HK-2 (cell line): ENCODE results near the gene KCNJ10.
"Not testable (repeated sequence)": the region's sequence is repeated elsewhere in the genome, so short reads cannot be mapped to it uniquely, and the experiment has no call there.

Experiments used
- DNase-seq: peaks from one replicate; pipeline ENCODE4 v3.0.0-alpha.2; 2018; ENCODE audit not compliant: unreplicated experiment

Gene KCNJ10

DNA sequence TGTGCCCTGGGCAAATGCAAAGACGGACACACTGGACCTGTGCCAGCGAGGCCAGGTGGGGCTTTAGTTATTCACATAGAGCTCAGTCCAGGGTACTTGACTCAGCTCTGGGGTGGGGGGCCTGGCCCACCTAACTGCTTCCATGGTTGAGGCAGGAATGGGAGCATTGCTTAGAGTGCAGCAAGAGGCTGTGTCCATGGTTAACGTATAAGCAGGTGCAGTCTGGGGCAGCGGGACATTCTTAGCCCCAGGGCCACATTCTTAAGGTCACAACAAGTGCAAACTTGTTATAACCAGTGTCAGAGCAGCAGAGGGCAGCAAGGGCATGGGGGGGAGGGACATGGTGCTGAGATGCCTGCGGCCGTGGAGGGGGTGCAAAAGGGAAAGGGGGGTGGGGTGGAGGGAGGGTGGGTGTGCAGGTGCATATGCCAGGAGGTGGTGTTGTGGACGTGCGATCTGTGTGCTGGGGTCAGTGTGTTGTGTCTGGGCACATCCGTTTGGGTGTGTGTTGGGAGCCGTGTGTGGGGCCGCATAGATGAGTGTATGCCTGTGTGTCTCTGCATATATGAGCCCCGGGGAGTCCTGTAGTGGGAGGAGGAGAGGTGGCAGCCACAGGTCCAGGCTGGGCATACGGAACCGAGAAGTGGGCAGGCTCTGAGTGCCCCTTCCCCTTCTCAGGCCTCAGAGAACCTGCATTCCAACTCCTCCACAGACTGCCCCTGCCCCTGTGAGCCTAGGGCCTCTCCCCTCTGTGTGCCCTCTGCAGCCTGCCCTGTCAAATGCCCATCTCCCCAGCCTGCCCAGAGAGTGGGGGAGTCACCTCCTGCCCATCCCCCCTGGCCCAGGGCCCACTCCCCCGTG is 8.4 kb downstream of the KCNJ10 start:
- DNase-seq = no peak

DNA sequence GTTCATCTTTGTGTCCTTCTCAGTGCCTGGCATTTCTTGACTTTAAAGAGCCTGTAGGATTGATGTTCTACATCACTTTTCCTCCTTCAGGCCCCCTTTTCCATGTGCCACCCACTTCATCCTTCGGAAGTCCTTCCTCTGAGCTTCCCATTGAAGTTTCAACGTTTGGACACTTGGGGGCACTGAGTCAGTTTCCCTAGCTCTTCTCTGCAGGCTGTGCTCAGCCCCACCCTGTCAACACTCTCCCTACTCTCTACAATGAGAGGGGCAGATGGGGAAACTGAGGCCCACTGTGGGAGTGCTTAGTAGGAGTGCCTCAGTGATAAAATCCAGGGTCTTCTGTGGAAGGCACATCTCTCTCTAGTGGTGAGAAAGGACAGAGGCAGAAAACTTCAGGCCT is 11.9 kb downstream of the KCNJ10 start:
- no peak for DNase-seq

DNA sequence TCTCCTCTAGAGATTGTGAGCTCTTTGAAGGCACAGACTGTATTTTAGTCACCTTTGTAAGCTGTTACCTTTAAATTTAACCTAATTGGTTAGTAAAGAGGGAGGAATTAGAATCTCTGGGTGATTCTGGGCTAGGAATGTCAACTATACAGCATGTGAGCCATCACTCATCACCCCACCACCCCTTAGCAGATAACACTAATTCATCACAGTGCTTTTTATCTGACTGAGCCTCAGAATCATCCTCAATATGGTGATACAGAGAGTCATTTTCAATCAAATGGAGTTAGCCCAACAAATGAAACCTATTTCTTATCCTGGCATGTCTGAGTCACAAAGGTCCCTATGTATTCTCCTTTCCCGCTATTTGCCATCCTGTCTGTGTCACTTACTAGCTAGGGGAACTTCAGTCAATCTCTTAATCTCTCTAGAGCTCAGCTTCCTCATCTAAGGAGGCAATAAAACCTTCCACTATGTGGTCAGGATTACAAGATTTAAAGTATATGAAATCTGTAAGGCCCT is 13.3 kb downstream of the KCNJ10 start:
- no peak for DNase-seq

DNA sequence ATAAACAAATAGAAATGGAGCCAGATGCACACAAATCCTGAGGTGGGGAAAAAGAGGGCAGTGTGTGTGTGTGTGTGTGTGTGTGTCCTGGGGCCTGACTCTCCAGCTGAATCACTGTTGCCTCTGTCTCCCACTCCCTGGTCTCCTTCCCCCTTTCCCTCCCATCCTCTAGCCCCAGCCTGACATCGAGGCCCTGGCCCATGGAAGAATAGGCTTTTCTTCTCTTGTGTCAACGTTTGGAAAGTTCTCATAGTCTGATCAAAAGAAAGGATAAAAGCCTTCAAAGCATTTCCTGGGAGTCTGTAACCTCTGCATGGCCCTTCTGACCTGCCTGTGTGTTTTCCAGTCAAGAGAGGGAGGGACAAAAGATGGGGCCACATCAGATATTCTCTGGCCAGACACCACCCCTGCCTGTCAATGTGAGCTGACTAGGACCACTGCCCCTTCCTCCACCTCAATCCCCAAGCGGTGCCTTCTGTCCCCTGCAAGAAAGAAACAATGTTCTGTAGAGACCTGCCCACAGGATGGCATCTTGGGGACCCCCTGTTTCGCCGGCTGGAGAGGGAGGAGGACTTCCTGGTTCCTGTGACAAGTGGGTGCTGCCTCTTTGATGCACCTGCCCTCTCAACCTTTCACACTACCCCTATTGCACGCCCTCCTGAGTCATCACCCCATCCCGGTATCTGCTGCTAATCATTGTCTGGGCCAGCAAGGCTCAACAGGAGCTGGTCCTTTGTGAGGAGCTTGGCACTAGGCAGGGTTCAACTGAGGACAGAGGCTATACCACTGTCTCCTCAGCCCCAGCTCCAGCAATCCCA is 16.2 kb downstream of the KCNJ10 start:
- DNase-seq = no peak

DNA sequence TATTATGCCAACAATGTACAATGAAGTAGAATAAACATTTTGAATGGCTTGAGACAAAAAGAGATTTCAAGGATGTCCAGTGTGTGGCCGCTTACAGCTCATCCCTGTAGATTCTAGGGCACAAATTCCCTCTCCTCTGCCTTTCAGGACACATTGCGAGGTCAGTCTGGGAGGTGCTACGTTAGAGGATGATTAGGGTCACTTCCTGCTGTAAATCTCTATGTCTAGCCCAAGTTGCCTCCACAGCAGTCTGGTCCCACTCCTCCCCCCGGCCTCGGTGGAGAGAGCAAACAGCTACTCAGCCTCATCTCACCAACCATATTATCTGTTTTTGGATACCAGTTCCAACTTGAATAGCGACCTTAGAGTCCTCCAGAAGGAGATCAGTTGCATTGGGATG is 17.0 kb downstream of the KCNJ10 start:
- DNase-seq = no peak

DNA sequence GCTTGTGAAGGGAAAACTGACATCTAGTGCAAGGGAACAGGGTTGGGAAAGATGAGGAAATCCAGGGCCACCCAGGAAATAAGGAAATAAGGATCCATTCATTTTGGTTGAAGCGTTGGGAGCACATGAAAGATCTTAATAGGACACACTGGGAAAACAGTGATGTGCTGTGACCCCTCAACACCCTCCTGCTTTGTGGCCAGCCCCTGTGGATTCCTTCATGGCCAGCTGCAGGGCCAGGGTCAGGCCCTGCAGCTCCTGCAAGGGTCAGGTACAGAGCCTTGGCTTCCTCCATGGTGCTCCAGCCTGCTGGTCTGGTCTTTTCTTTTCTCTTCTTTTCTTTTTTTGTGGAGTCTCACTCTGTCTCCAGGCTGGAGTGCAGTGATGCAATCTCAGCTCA is 19.3 kb downstream of the KCNJ10 start:
- DNase-seq = no peak

DNA sequence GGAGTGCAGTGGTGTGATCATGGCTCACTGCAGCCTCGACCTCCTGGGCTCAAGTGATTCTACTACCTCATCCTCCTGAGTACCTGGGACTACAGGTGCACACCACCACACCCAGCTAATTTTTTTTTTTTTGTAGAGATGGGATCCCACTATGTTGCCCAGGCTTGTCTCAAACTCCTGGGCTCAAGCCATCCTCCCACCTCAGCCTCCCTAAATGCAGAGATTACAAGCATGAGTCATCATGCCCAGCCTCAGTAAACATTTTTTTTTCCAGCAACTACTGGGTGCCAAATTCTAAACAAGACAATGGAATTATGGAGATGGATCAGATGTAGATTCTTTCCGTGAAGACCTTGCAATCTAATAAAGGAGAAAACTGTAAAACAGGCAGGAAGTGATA is 19.8 kb downstream of the KCNJ10 start:
- not testable (repeated sequence) for DNase-seq

DNA sequence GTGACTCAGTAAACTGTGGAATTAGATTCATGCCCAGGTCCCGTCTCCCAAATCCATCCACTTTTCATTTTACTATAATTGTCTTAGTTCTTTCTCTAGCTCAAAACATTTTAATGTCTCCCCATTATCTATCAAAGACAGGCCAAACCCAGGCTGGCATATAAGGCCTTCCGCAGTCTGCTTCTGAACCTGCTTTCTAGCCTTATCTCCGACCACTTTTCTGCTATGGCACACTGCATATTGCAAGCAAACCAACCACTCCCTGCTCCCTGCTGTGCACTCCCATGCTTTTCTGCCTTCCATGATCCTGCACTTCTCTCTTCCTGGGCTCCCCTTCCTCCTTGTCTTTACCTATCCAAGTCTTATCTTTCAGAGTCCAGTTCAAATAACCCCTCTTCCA is 20.9 kb downstream of the KCNJ10 start:
- no peak for DNase-seq

DNA sequence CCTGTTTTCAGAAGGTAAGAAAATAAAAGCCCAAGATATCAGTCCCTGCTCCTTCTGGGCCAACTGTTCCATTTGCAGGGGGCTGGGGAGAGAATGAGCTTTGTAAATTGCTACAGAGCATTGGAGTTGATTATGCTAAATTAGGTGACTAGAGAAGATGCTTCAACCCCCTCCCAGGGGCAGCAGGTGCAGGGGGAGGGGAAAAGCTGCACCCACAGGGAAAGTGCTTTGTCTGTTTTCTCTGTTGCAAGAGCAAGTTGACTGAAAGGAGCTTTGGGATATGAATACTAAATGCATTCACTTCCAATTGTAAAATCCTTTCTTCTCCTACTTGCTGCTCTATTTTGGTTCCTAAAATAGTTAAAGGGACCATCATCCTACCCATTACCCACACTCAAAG is 21.6 kb downstream of the KCNJ10 start:
- no peak for DNase-seq

DNA sequence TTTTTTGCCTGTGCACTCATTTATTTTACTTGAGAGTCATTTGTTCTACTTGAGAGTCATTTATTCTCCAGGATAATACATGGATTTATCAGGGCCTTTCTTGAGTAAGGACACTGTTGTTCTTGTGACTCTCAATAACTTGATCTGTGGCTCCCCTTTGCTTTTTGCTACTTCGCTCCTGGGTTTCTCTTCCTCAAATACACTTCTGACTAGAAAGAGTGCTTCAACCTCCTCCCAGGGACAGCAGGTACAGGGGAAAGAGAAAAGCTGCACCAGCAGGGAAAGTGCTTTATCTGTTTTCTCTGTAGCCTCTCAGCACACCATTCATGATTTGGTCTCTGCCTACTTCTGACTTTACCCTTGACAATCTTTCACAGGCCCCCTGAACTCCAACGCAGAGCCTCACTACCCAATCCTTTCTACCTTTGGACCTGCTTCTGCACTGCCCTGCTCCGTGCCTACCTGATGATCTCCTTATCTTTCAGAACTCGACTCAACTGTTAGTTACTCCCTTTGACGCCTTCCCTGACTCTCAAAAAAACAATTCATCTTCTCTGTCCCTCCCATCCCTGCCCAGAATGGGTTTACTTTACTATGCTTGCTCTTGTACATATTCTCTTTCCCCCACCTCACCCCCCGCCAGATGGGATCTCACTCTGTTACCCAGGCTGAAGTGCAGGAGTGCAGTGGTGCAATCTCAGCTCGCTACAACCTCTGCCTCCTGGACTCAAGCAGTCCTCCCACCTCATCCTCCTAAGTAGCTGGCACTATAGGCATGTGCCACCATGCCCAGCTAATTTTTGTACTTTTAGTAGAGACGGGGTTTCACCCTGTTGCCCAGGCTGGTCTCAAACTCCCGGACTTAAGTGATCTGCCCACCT is 22.6 kb downstream of the KCNJ10 start:
- DNase-seq = no peak

DNA sequence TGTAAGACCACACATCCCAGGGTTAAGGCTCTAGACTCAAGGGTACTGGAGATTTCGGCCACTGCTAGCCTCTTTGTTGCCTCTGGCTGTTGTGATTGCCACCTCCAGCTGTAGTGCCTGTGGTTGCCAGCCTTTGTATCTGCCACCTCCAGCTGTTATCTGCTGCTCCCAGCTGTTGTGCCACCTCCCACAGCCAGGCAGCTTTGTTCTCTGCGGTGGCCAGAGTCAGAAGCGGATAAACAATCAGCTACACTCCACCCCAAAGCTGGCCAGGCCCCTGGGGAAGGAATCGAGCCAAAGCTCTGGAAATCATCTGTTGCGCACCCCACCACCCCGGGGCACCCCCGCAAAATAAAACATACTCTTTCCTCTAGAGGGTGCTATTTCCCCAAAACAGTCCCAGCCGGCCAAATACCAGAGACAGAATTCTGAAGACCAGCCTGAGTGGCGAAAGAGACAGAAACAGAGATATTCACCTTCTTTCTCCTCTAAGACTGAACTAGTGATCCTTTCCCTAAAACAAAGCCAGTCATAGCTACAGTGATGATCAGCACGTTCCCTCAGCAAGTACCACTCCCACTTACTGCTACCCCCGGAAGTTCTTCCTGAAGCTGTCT is 23.4 kb downstream of the KCNJ10 start:
- peak; percentile 17 for DNase-seq

DNA sequence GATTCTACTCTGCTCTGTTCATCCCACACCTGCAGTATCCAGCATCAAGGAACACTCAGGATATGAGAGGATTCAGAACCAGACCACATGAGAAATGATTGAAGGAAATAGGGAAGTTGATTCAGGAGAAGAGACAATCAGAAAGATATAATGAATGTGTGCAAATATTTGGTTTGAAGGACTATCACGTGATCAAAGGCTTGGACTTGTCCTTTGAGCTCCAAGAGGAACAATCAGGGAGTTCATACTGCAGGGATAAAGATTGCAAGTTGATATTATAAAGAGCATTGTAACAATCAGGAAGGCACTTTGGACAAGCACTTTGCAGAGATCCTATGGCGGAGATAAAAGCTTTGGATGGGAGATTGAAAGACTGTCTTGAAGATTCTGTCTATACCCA is 24.3 kb downstream of the KCNJ10 start:
- no peak for DNase-seq

DNA sequence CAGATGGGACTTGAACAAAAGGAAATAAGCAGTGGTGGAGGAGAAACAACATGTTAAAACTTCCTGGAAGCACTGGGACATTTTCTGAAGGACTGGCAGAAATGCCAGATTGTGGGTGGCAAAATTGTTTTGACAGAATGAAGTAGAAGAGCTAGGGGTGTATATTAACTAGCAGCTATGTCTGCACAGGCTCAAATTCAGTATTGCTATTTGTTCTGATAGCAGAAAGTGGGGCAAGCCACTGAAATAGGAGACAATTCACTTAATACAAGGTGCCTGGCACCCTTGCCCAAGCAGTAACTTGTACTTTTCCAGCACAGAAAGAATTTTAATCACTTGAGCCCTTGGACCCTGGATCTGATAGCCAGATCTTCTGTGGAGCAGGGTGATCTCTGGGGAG is 26.4 kb downstream of the KCNJ10 start:
- no peak for DNase-seq

DNA sequence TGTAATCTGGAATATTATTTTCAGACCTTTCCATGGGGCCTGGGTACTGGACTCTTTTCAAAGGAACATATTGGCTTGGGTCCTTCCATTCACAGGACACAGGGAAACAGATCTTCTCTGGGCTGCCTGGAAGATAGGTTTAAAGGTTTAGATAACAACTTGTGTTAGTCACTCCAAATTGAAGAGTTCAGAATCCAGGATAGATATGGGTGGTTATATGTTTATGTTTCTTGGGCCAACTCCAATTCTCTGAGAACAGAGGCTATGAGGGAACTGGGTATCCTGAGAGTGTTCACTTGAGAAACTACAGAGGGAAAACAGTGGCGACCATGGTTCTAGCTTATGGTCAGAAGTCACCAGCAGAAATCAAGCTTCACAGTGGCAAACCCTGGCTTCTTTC is 29.5 kb downstream of the KCNJ10 start:
- DNase-seq = no peak

DNA sequence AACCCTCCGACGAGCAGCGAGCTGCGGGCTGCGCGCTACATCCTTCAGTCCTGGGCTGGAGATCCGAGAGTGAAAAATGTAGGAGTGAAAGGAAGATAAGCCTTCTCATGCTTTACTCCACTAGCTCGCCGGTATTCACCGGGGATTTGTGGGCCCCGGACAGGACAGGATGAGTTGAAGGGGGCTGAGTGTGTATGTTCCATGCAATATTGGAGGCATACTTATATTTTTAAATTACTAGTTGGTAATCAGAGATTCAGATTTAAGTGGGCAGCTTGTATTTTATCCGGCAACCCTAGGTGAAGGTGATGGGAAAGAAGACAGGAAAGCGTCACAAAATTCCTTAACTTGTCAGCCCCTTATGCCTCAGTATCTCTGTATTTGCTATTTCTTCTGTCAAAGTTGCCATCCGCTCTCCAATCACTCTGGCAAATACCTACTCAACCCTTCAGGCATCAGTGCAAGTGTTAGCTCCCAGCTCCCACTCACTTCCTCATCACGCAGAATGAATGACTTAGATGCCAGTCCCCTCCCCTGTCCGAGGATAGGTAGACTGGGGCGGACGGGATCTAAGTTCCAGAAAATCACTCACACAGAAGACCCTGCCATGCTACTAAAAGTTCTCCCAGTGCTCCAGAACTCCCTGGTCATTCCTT is 37.7 kb downstream of the KCNJ10 start:
- DNase-seq = peak; percentile 14

DNA sequence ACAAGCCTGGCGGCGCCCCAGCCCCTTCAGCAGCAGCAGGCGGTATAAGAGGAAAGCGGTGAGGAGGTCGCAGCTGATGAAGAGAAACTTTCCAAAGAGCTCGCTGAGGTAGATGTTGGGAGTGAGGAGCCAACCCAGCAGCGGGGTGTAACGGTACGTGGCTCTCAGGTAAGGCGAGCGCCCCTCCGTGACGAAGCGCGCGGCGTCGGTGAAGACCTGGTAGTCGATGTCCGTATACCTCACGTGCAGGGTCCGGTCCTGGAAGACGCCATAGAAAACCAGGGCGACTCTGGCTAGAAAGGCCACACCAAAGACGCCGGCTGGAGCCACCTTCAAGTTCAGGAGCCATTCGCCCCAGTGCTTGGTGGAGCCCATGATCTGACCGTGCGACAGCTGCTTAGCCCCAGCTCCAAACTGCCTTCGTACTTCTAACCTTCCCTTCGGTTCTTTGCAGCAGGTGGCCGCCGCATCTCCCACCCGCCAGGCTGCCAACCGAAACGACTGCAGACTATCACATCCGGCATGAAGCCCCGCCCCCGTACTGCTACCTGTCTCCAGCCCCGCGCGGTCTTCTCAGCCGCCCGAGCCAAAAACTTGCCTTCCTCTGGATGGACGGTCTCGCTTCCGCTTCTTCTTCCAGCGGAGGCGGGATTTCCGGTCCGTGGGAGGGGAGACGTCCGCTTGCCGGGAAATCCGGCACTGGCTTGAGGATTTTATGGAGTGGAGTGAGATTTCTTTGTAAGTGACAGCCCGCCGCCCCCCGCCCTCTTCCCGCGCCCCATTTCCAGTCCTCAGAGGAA is 38.4 kb downstream of the KCNJ10 start, which contains the start of gene PIGM:
Gene PIGM (minus strand): TSS at position 626 of the 800 bp plus-strand sequence. CDS start 251 bp downstream, at position 375.
- DNase-seq = peak; percentile 94

DNA sequence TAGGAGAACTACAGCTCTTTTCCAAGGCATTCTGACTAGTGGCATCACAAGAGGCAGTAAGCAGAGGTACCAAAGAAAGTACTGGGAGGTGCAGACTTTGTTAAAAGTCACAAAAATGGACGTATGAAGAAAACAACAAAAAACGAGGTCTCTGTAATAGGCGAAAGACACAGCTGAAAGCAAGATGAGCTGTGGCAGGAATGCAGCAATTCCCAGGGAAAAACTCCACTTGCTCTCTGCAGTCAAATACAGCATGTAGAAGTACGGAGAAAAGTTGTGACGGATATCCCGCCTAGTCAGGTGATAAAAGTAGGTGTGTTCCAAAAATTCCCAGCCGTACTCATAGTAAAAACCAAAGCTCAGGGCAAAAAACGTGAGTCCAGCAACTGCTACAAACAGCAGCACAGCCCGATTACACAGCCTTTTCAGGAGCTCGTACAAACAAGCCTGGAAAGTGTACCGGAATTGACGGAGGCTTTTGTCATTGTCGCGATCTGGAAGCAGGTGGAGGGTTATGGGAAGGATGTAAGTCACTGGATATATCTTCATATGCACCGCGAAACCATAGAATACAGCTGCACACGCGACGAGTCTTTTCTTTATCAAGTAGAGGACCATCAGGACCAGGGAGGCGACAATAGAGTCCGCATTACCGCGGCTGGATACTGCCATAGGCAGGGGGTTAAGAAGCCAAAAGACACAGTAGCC is 39.1 kb downstream of the KCNJ10 start:
- no peak for DNase-seq

DNA sequence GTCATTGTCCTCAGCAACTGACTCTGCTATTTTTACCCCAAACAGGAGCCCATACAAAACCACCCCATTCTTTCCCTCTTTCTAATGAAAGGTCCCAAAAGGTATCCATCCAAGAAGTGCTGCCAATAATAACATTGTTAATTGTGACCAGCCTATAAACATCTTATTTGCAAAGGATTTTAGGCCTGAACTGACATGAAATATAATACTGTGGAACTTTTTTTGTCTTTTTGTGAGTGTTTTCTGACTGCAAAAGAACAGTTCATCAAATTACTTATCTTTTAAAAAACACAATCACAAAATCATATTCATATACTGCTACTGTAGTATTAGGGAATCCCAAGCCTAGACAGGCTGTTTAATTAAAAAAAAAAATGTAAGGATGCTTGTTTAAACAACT is 41.5 kb downstream of the KCNJ10 start:
- no peak for DNase-seq

DNA sequence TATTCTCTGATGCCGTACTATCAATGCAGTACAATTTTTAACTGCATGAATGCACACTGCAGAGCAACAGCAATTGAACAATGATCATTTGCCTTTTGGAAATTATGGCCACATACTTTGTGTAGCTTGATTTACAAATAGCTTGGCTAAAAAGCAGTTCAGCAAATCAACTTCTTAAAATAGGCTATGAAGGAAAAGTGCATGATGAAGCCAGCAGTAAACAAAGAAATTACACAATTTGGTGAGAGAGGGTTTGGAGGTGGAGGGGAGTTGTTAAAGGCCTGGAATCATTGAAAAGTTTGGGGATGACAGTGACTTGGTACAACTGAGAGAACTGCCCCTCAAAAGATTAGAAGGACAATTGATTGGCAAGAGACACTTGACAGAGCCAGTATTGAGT is 44.6 kb downstream of the KCNJ10 start:
- DNase-seq = no peak
